T-helper 9 cell (primary cell): ENCODE measurements around the gene AGAP1.

Experiments
- DNase-seq: peaks from one replicate; pipeline ENCODE4 v3.0.0-alpha.2; 2020

AGAP1 gene

GRCh38 chr2:235958221-235958930 is 464.5 kb downstream of the AGAP1 start:
- DNase-seq, result no peak

- DNase-seq, result no peak
These were observed 465.1 kb downstream of the AGAP1 start for GRCh38 chr2:235958931-235959410.

- no peak for DNase-seq
These were observed 466.3 kb downstream of the AGAP1 start for GRCh38 chr2:235960011-235960715.

GRCh38 chr2:235960716-235961640 is 467.1 kb downstream of the AGAP1 start:
- DNase-seq, result no peak

GRCh38 chr2:235961711-235962110 is 467.9 kb downstream of the AGAP1 start:
- DNase-seq, result no peak

GRCh38 chr2:235963853-235964577 is 470.2 kb downstream of the AGAP1 start:
- no peak for DNase-seq

GRCh38 chr2:235964787-235965390 is 471.0 kb downstream of the AGAP1 start:
- no peak for DNase-seq

GRCh38 chr2:235966396-235966795 is 472.6 kb downstream of the AGAP1 start:
- DNase-seq, result no peak

- DNase-seq, result no peak
These were observed 473.3 kb downstream of the AGAP1 start for GRCh38 chr2:235966932-235967757.

- DNase-seq, result no peak
These were observed 474.3 kb downstream of the AGAP1 start for GRCh38 chr2:235968155-235968554.

- no peak for DNase-seq
These were observed 474.9 kb downstream of the AGAP1 start for GRCh38 chr2:235968616-235969324.

GRCh38 chr2:235970204-235971040 is 476.6 kb downstream of the AGAP1 start:
- DNase-seq, result no peak

- DNase-seq, result no peak
These were observed 482.7 kb downstream of the AGAP1 start for GRCh38 chr2:235976516-235976915.

GRCh38 chr2:235976956-235977355 is 483.1 kb downstream of the AGAP1 start:
- DNase-seq, result no peak

GRCh38 chr2:235977445-235977844 is 483.6 kb downstream of the AGAP1 start:
- DNase-seq, result no peak

- no peak for DNase-seq
These were observed 484.2 kb downstream of the AGAP1 start for GRCh38 chr2:235978022-235978421.

- no peak for DNase-seq
These were observed 485.2 kb downstream of the AGAP1 start for GRCh38 chr2:235979037-235979436.

GRCh38 chr2:235979753-235980435 is 486.1 kb downstream of the AGAP1 start:
- DNase-seq, result no peak

GRCh38 chr2:235981631-235982030 is 487.8 kb downstream of the AGAP1 start:
- no peak for DNase-seq
